PC-3 (cell line): ENCODE data around the gene SCAND1.

Experiments
- CTCF ChIP-seq: fragments of 300-600 bp; sonication (generic); conservative IDR thresholded peaks from 2 replicates; pipeline ENCODE4 v1.5.1; 2017; ENCODE audit warnings: antibody characterized with exemption, low read depth, mild to moderate bottlenecking, low read length
- EZH2 ChIP-seq: fragments of 300-600 bp; sonication (generic); IDR thresholded peaks from one replicate; pipeline ENCODE4 v1.6.1; 2017; ENCODE audit warnings: antibody characterized with exemption, mild to moderate bottlenecking, low read length; ENCODE audit not compliant: unreplicated experiment

- TF ChIP-seq EZH2 (no peak), CTCF (no peak)
Measured at GRCh38 chr20:35971981-35972380, 17.7 kb upstream of the SCAND1 start.
